ENCODE results near the gene ABCG4.

Gene ABCG4

GRCh38 chr11:119209186-119209585 lies 60.3 kb downstream of the ABCG4 start:
- no peak for DNase-seq

GRCh38 chr11:119210050-119210449 lies 61.2 kb downstream of the ABCG4 start:
- no peak for DNase-seq

Data from femur (tissue), 1 donor.